HL-60 (cell line): ENCODE results near the gene REXO2.

ENCODE experiments used
- DNase-seq, 2 experiments: peaks; one replicate each; pipeline ENCODE4 v3.0.0-alpha.2; 2010 to 2020; ENCODE audit warnings: low read depth in 1 of 2, low spot score in 1 of 2
- H3K27ac ChIP-seq: fragments of 250-450 bp; sonication (Bioruptor Pico); replicated peaks from 2 replicates; pipeline ENCODE4 v1.5.1; 2020; ENCODE audit warnings: mild to moderate bottlenecking, moderate library complexity
- H3K27me3 ChIP-seq: fragments of 250-450 bp; sonication (Bioruptor Pico); 2 replicates; pipeline ENCODE4 v1.5.1; 2021; ENCODE audit warnings: mild to moderate bottlenecking, moderate library complexity; ENCODE audit not compliant: insufficient read depth, poor library complexity, severe bottlenecking
- H3K4me3 ChIP-seq: replicated peaks from 2 replicates; pipeline ENCODE4 v1.5.1; 2011; ENCODE audit warnings: mild to moderate bottlenecking, control low read depth, low read length; ENCODE audit not compliant: insufficient read depth
- CTCF ChIP-seq: IDR thresholded peaks from one replicate; pipeline ENCODE4 v1.5.1; 2011; ENCODE audit warnings: low read length, control low read depth, inconsistent platforms; ENCODE audit not compliant: insufficient read depth
- GABPA ChIP-seq: IDR thresholded peaks from 2 replicates; pipeline ENCODE4 v1.6.1; 2012; ENCODE audit warnings: low read depth
- POLR2AphosphoS5 ChIP-seq: IDR thresholded peaks from 2 replicates; pipeline ENCODE4 v1.6.1; 2012; ENCODE audit warnings: low read depth
- REST ChIP-seq: IDR thresholded peaks from 2 replicates; pipeline ENCODE4 v1.6.1; 2012; ENCODE audit warnings: low read depth; ENCODE audit not compliant: insufficient replicate concordance
- SPI1 ChIP-seq: IDR thresholded peaks from 2 replicates; pipeline ENCODE4 v1.6.1; 2012; ENCODE audit warnings: low read depth, mild to moderate bottlenecking, borderline replicate concordance

REXO2 gene

DNA sequence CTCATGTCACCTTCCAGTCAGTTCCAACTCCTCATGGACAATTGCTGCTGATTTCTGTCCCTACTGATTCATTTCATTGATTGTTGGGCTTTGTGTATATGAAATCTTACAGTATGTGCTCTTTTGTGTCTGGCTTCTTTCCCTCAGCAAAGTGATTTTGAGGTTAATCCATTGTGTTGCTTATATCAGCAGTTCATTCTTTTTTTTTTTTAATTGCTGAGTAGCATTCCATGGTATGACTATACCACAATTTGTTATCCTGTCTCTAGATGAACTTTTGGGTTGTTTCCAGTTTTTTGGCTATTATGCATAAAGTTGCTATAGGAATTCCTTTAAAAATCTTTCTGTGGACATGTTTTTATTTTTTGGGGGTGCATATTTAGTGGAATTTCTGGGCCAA is 60.5 kb downstream of the REXO2 start:
- H3K27ac ChIP-seq, result no peak overlapping the region
- TF ChIP-seq CTCF, result no peak
- no peak for TF ChIP-seq POLR2AphosphoS5
- no peak for TF ChIP-seq GABPA
- TF ChIP-seq REST, result no peak
- TF ChIP-seq SPI1, result no peak
- no peak for DNase-seq
- H3K27me3 ChIP-seq, result no peaks in the 10 kb centered on the region
- H3K4me3 ChIP-seq, result no peak overlapping the region
